GM12891 (cell line): ENCODE measurements around the gene DYSF.

ENCODE experiments used
- DNase-seq: peaks from one replicate; pipeline ENCODE4 v3.0.0; 2011; ENCODE audit warnings: low spot score; ENCODE audit not compliant: insufficient read length
- FAIRE-seq: peaks from 2 replicates; lab custom pipeline; 2011; peaks lifted over from hg19 to GRCh38; lab: Jason Lieb, UNC
- PAX5 ChIP-seq: IDR thresholded peaks from 2 replicates; pipeline ENCODE4 v1.6.1; 2011; ENCODE audit warnings: low read length, moderate library complexity, mild to moderate bottlenecking; ENCODE audit not compliant: insufficient read depth, severe bottlenecking
- POLR2A ChIP-seq: IDR thresholded peaks from 2 replicates; pipeline ENCODE4 v1.6.1; 2011; ENCODE audit warnings: low read depth, low read length, control low read depth
- POLR2AphosphoS5 ChIP-seq: IDR thresholded peaks from 2 replicates; pipeline ENCODE4 v1.6.1; 2011; ENCODE audit warnings: low read depth, low read length, control low read depth
- POU2F2 ChIP-seq: IDR thresholded peaks from 2 replicates; pipeline ENCODE4 v1.6.1; 2011; ENCODE audit warnings: low read depth, mild to moderate bottlenecking, control low read depth, low read length, moderate library complexity
- SPI1 ChIP-seq: IDR thresholded peaks from 2 replicates; pipeline ENCODE4 v1.6.1; 2011; ENCODE audit warnings: low read depth, low read length, control low read depth
- TAF1 ChIP-seq: IDR thresholded peaks from 2 replicates; pipeline ENCODE4 v1.6.1; 2011; ENCODE audit warnings: low read depth, low read length, control low read depth

Gene DYSF

DNA sequence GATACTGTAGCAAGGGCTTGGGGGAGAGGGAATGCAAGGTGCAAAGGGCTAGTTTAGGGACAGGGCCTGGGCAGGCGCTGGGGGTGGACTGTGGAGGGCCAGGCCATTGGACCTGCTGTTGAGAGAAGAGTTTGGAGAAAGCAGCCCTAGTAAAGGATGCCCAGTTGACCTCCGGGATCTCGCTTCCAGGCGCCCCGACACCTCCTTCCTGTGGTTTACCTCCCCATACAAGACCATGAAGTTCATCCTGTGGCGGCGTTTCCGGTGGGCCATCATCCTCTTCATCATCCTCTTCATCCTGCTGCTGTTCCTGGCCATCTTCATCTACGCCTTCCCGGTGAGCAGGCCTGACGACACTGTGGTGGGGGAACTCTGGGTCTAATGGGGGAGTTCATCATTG, 229.0 kb downstream of the DYSF start:
- DNase-seq: no peak
- TF ChIP-seq PAX5 (no peak), POU2F2 (no peak), POLR2A (no peak), POLR2AphosphoS5 (no peak), SPI1 (no peak), TAF1 (no peak)
- no peak for FAIRE-seq

- DNase-seq (no peak), FAIRE-seq (no peak)
- TF ChIP-seq POLR2AphosphoS5 (no peak), SPI1 (no peak), POLR2A (no peak), PAX5 (no peak), POU2F2 (no peak), TAF1 (no peak)
Observed at GRCh38 chr2:71683070-71683469, 229.7 kb downstream of the DYSF start.

DNA sequence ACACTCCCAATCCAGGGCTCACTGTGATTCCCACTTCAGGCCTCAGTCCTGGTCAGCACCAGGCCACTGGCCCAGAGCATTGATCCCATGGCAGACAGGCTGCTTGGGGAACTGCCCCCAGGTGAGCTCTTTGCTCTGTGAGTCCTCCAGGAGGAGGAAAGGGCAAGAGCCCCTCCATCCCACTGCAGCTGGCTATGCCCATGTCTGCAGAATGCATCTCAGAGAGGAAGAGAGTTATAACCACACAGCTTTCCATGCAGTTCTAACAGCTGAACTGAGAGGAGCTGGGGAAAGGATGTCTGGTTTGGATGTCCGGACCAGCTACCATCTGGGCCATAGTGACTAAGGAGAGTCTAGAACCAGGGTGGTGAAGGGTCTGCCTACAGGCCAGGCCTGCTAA, 230.3 kb downstream of the DYSF start:
- DNase-seq (no peak), FAIRE-seq (no peak)
- no peak for TF ChIP-seq POU2F2
- no peak for TF ChIP-seq TAF1
- no peak for TF ChIP-seq SPI1

DNA sequence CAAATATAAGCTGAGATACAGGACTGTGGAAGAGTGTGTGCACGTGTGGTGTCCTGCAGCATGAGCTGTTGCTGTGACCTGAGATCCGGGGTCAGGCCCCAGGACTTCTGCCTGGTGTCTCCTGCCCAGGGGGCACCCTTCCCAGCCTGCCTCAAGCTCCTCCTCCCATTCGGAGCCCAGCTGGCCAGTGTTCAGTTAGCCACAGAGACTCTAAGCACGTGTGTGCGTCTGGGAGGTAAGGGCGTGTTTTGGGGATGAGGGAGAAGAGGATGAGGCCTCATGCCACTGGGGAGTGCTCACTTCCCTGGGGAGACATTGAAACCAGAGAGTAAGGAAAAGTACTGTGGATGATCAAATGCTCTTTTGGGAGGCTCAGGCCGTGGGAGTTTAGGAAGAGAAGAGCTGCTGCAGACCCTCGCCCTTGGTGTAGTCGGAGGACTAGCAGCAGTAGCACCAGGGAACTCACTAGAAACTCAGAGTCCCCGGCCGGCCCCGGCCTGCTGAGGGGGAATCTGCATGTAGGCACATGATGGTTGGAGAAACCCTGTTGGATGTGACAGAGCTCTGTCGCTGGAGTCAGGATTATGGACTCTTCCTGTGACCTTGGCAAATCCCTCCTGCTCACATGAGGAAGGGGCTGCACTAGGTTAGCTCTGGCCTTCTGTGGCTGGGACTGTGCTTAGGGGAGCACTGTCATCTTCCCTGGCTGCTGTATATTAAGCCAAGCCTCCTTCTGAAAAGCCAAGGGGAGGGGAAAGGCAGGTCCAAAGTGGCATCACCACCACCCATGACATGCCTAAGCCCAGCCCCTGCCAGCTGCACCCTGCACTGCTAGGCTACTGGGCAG, 231.1 kb downstream of the DYSF start:
- TF ChIP-seq TAF1 (no peak), POLR2A (no peak), POLR2AphosphoS5 (no peak), PAX5 (no peak), POU2F2 (no peak), SPI1 (no peak)
- DNase-seq (no peak), FAIRE-seq (no peak)

DNA sequence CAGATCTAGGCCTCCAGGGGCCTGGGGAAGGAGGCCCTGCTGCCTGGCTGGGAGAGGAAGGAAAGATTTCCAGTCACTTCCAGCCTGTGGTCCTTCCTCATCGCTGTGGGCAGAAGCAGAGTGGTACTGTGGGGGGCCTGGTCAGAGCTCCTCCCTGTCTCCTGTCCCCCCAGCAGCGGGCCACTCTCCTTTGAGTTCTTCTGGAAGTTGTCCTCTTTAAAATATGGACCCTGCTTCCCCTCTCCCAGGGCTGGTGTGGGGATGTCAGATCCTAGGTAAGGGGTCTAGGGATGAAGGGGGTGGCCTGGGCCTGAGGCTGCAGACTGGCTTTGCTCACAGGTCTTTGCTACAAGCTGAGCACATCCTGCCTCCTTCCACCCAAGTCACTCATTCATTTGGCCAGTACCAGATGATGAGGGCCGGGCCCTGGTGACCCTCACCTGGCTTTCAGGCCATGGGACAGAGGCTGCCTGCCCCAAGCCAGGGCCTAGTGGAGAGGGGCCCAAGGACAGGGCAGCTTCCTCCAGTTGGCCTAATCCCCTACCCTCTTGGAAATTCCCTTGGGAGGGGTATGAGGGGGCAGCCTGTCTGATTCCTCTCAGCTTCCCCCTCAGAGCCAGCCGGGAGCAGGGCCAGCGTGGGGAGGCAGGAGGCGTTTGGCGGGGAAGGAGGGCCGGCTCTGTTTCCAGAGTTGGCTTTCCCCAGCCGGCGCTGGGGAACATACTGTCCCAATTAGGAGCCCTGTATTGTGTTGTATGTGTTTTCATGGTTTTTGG, 231.9 kb downstream of the DYSF start:
- DNase-seq: no peak
- FAIRE-seq: no peak
- TF ChIP-seq TAF1: no peak
- TF ChIP-seq SPI1: no peak
- TF ChIP-seq POLR2A: no peak
- TF ChIP-seq POU2F2: no peak
- no peak for TF ChIP-seq POLR2AphosphoS5
- TF ChIP-seq PAX5: no peak

DNA sequence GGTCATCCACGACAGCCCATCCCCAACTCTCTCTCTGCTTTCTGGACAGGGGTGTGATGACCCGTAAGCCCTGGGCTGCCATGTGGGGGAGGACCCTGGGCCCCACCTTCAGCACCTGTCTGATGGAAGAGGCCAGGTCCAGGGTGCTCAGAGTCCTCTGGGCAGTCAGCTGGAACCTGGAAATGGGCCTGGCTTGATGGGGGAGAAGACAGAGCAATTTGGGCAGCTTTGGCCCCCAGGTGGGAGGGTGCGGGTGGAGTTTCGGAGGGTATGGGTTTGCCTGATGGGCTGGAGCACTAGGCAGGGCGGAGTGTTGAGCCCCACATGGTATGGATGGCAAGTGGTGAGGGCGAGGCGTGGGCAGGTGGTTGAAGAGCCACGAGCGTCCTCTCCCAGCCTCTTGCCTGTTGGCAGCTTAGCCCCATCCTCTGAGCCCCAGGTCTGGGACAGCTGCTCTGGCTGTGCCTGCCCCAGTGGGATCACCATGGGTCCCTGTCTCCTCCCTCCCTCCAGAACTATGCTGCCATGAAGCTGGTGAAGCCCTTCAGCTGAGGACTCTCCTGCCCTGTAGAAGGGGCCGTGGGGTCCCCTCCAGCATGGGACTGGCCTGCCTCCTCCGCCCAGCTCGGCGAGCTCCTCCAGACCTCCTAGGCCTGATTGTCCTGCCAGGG, 232.7 kb downstream of the DYSF start:
- DNase-seq (no peak), FAIRE-seq (no peak)
- TF ChIP-seq POU2F2 (no peak), POLR2AphosphoS5 (no peak), PAX5 (no peak), POLR2A (no peak), TAF1 (no peak), SPI1 (no peak)

DNA sequence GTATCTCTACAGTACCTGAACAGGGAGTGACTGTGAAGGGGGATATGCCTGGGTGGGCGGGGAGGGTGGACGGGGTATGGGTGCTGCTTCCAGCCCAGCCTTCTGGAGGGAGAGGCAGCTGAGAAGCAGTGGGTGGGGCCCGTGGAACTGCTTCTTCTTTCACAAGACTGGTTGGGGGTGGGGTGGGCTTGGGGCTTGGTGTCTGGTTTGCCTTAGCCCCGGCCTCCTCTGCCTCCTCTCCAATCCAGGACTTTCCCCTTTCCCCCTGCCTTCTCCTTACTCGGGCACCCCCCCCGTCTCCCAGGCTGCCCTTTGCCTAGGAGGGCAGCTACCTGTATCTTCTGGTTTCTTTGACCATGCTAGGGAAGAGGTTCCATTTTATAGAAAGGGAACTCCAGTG, 233.4 kb downstream of the DYSF start:
- no peak for DNase-seq
- TF ChIP-seq POLR2A (no peak), POU2F2 (no peak)
- FAIRE-seq: no peak

GRCh38 chr2:71687412-71687811, 234.1 kb downstream of the DYSF start:
- TF ChIP-seq SPI1: no peak
- TF ChIP-seq PAX5: no peak
- no peak for FAIRE-seq
- DNase-seq: no peak

- TF ChIP-seq PAX5 (no peak), TAF1 (no peak), POU2F2 (no peak), POLR2AphosphoS5 (no peak), SPI1 (no peak), POLR2A (no peak)
- FAIRE-seq: no peak
- DNase-seq: no peak
Observed at GRCh38 chr2:71688530-71688929, 235.2 kb downstream of the DYSF start.

- no peak for DNase-seq
- FAIRE-seq: no peak
- no peak for TF ChIP-seq POLR2A
- TF ChIP-seq POU2F2: no peak
- TF ChIP-seq PAX5: no peak
- TF ChIP-seq TAF1: no peak
- no peak for TF ChIP-seq POLR2AphosphoS5
- no peak for TF ChIP-seq SPI1
Observed at GRCh38 chr2:71689393-71689792, 236.0 kb downstream of the DYSF start.
